K562 (cell line): ENCODE results near the gene CCL27. TPM values are rescaled to one million over a fixed set of nuclear protein-coding genes. Genes with fewer than 3 reads are reported as not detected.

Experiments
- BMI1 ChIP-seq: fragments of 150-350 bp; IDR thresholded peaks from 2 replicates; pipeline ENCODE4 v1.6.1; 2014; ENCODE audit warnings: low read length
- CCAR2 ChIP-seq: fragments of 200-400 bp; formaldehyde crosslinking; IDR thresholded peaks from 2 replicates; pipeline ENCODE4 v1.6.1; 2017; ENCODE audit warnings: mild to moderate bottlenecking, low read depth, low read length
- ELF1 ChIP-seq: fragments of 200-800 bp; sonication (Bioruptor generic); IDR thresholded peaks from 2 replicates; pipeline ENCODE4 v1.6.1; 2016; ENCODE audit warnings: missing genetic modification characterization, missing compliant biosample characterization
- IFI16 ChIP-seq: fragments of 250-450 bp; sonication (Bioruptor Pico); IDR thresholded peaks from 2 replicates; pipeline ENCODE4 v2.1.2; 2022; ENCODE audit warnings: mild to moderate bottlenecking, inconsistent platforms
- PHTF2 ChIP-seq: fragments of 250-450 bp; sonication (Bioruptor Pico); IDR thresholded peaks from 2 replicates; pipeline ENCODE4 v1.5.0; 2021; ENCODE audit warnings: mild to moderate bottlenecking
- RAD21 ChIP-seq, 2 experiments: fragments of 250-450 bp in 1 of 2; fragments of 450-650 bp in 1 of 2; sonication (Bioruptor Pico) in 1 of 2; formaldehyde crosslinking in 1 of 2; IDR thresholded peaks in 1 of 2; conservative IDR thresholded peaks in 1 of 2; 2 replicates each; pipeline versions ENCODE4 v1.4.0 to v1.8.0; 2020 to 2022; ENCODE audit warnings: mild to moderate bottlenecking in 2 of 2, moderate library complexity in 1 of 2
- SIN3B ChIP-seq: fragments of 450-650 bp; IDR thresholded peaks from 2 replicates; pipeline ENCODE4 v1.6.1; 2017; ENCODE audit warnings: low read depth, mild to moderate bottlenecking, moderate library complexity
- TFAP4 ChIP-seq: sonication (generic); formaldehyde crosslinking; IDR thresholded peaks from 2 replicates; pipeline ENCODE4 v1.8.0; 2022; ENCODE audit warnings: missing genetic modification reagents, mild to moderate bottlenecking, moderate library complexity, borderline replicate concordance
- XRCC3 ChIP-seq: fragments of 450-650 bp; IDR thresholded peaks from 2 replicates; pipeline ENCODE4 v1.6.1; 2017; ENCODE audit warnings: mild to moderate bottlenecking, moderate library complexity
- ZBTB1 ChIP-seq: sonication (generic); formaldehyde crosslinking; IDR thresholded peaks from 2 replicates; pipeline ENCODE4 v1.8.1; 2023; ENCODE audit warnings: missing genetic modification reagents, low read depth, mild to moderate bottlenecking, borderline replicate concordance
- ZFP36 ChIP-seq: fragments of 150-350 bp; IDR thresholded peaks from 2 replicates; pipeline ENCODE4 v1.6.1; 2018; ENCODE audit warnings: low read length, low read depth; ENCODE audit not compliant: partially characterized antibody
- polyA plus RNA-seq, 8 experiments: library from polyadenylated mRNA; depleted of rRNA in 4 of 8; stranded (reverse) in 5 of 8; unstranded in 3 of 8; fragments of >200 nt; fragmentation: Nextera tagmentation in 2 of 8; fragmentation: Illumina TruSeq in 1 of 8; extraction: Ambion mirVana in 2 of 8; extraction: Trizol in 1 of 8; gene quantifications; 2 replicates each; pipeline versions ENCODE4 v1.2.1 to v1.2.3, GENCODE V29; 2011 to 2014; ENCODE audit warnings: inconsistent platforms in 1 of 8, missing spikeins in 1 of 8
- total RNA-seq, 7 experiments: library from RNA; depleted of rRNA in 6 of 7; stranded (reverse); fragments of >200 nt in 6 of 7; fragmentation: Illumina TruSeq in 2 of 7; extraction: Trizol in 2 of 7; gene quantifications; 2 replicates each; pipeline versions ENCODE4 v1.2.1 to v1.2.3, GENCODE V29; 2011 to 2021; ENCODE audit warnings: low replicate concordance in 1 of 7
- TF ChIP-seq, protein P1 (sequence below), 2 experiments: fragments of 150-350 bp in 1 of 2; IDR thresholded peaks; 2 replicates each; pipeline ENCODE4 v1.6.1; 2012 to 2016; ENCODE audit warnings: low read depth in 2 of 2, low read length in 2 of 2, mild to moderate bottlenecking in 1 of 2, moderate library complexity in 1 of 2
- TF ChIP-seq, protein P2 (sequence below): fragments of 250-450 bp; sonication (Bioruptor Pico); IDR thresholded peaks from 2 replicates; pipeline ENCODE4 v1.9.0; 2021; ENCODE audit warnings: mild to moderate bottlenecking
- TF ChIP-seq, protein P3 (sequence below): fragments of 450-650 bp; IDR thresholded peaks from 2 replicates; pipeline ENCODE4 v1.7.0; 2016; ENCODE audit warnings: borderline replicate concordance
- TF ChIP-seq, protein P4 (sequence below): sonication (generic); formaldehyde crosslinking; IDR thresholded peaks from 2 replicates; pipeline ENCODE4 v1.8.0; 2022; ENCODE audit warnings: mild to moderate bottlenecking, missing genetic modification reagents

Gene CCL27
- total and polyA plus RNA-seq, 9 of the 15 experiments (the other 6 are each of a cell fraction or from before 2014, with no cell fraction given): 0.10 to 0.53 (median 0.27) TPM; not detected in 5

- TF ChIP-seq, protein P1, sequence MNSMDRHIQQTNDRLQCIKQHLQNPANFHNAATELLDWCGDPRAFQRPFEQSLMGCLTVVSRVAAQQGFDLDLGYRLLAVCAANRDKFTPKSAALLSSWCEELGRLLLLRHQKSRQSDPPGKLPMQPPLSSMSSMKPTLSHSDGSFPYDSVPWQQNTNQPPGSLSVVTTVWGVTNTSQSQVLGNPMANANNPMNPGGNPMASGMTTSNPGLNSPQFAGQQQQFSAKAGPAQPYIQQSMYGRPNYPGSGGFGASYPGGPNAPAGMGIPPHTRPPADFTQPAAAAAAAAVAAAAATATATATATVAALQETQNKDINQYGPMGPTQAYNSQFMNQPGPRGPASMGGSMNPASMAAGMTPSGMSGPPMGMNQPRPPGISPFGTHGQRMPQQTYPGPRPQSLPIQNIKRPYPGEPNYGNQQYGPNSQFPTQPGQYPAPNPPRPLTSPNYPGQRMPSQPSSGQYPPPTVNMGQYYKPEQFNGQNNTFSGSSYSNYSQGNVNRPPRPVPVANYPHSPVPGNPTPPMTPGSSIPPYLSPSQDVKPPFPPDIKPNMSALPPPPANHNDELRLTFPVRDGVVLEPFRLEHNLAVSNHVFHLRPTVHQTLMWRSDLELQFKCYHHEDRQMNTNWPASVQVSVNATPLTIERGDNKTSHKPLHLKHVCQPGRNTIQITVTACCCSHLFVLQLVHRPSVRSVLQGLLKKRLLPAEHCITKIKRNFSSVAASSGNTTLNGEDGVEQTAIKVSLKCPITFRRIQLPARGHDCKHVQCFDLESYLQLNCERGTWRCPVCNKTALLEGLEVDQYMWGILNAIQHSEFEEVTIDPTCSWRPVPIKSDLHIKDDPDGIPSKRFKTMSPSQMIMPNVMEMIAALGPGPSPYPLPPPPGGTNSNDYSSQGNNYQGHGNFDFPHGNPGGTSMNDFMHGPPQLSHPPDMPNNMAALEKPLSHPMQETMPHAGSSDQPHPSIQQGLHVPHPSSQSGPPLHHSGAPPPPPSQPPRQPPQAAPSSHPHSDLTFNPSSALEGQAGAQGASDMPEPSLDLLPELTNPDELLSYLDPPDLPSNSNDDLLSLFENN (IDR thresholded peaks at IDR 0.05; ENCODE audit: low read depth in 2 of 2, low read length in 2 of 2): no peak
- TF ChIP-seq BMI1 (peak; percentile 66), PHTF2 (no peak), TFAP4 (peak; percentile 44; the same call in 1 of the 2 replicates), ZFP36 (no peak), RAD21 (CRISPR knock-in tag; conservative IDR thresholded peaks at IDR 0.05 in 1 of 2, IDR thresholded peaks at IDR 0.05 in 1 of 2) (no peak), XRCC3 (no peak), IFI16 (CRISPR knock-in tag) (no peak), ELF1 (tag) (peak; percentile 60), CCAR2 (no peak), ZBTB1 (CRISPR knock-in tag) (no peak), SIN3B (peak; percentile 50; the same call in 1 of the 2 replicates)
- TF ChIP-seq, protein P2, sequence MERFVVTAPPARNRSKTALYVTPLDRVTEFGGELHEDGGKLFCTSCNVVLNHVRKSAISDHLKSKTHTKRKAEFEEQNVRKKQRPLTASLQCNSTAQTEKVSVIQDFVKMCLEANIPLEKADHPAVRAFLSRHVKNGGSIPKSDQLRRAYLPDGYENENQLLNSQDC (CRISPR knock-in tag): no peak
- TF ChIP-seq, protein P3, sequence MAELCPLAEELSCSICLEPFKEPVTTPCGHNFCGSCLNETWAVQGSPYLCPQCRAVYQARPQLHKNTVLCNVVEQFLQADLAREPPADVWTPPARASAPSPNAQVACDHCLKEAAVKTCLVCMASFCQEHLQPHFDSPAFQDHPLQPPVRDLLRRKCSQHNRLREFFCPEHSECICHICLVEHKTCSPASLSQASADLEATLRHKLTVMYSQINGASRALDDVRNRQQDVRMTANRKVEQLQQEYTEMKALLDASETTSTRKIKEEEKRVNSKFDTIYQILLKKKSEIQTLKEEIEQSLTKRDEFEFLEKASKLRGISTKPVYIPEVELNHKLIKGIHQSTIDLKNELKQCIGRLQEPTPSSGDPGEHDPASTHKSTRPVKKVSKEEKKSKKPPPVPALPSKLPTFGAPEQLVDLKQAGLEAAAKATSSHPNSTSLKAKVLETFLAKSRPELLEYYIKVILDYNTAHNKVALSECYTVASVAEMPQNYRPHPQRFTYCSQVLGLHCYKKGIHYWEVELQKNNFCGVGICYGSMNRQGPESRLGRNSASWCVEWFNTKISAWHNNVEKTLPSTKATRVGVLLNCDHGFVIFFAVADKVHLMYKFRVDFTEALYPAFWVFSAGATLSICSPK: no peak
- TF ChIP-seq, protein P4, sequence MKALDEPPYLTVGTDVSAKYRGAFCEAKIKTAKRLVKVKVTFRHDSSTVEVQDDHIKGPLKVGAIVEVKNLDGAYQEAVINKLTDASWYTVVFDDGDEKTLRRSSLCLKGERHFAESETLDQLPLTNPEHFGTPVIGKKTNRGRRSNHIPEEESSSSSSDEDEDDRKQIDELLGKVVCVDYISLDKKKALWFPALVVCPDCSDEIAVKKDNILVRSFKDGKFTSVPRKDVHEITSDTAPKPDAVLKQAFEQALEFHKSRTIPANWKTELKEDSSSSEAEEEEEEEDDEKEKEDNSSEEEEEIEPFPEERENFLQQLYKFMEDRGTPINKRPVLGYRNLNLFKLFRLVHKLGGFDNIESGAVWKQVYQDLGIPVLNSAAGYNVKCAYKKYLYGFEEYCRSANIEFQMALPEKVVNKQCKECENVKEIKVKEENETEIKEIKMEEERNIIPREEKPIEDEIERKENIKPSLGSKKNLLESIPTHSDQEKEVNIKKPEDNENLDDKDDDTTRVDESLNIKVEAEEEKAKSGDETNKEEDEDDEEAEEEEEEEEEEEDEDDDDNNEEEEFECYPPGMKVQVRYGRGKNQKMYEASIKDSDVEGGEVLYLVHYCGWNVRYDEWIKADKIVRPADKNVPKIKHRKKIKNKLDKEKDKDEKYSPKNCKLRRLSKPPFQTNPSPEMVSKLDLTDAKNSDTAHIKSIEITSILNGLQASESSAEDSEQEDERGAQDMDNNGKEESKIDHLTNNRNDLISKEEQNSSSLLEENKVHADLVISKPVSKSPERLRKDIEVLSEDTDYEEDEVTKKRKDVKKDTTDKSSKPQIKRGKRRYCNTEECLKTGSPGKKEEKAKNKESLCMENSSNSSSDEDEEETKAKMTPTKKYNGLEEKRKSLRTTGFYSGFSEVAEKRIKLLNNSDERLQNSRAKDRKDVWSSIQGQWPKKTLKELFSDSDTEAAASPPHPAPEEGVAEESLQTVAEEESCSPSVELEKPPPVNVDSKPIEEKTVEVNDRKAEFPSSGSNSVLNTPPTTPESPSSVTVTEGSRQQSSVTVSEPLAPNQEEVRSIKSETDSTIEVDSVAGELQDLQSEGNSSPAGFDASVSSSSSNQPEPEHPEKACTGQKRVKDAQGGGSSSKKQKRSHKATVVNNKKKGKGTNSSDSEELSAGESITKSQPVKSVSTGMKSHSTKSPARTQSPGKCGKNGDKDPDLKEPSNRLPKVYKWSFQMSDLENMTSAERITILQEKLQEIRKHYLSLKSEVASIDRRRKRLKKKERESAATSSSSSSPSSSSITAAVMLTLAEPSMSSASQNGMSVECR (CRISPR knock-in tag): peak; percentile 59
Measured at GRCh38 chr9:34620061-34620994, 42.1 kb downstream of the CCL27 start, which contains the start of gene DCTN3 (continued).
